HCT116 (cell line): ENCODE data around the gene ACTR1A. TPM values are rescaled to one million over a fixed set of nuclear protein-coding genes. Genes with fewer than 3 reads are reported as not detected.
A peak's percentile ranks its signal among the peaks of the same experiment; 100 is the strongest.

ENCODE experiments used
- ATAC-seq: fragments of 200-7000 bp; cut with Tn5 transposase; 2 replicates; pipeline ENCODE4 v1.9.1; 2020; ENCODE audit warnings: mild to moderate bottlenecking, moderate library complexity
- BruUV-seq: library from RNA; stranded (reverse); fragments of 400-500 nt; replicated peaks from 2 replicates; lab custom pipeline; 2021; lab: Mats Ljungman, UMichigan
- CTCF ChIA-PET: fragments of 300-600 bp; sonication (Branson Sonifier 250); formaldehyde crosslinking; loops from one replicate; lab custom pipeline; 2021; ENCODE audit warnings: antibody characterized with exemption; lab: Charles Lee
- POLR2A ChIA-PET: fragments of 300-600, 350-600 bp; sonication (Branson Sonifier 250); formaldehyde crosslinking; loops from one replicate; lab custom pipeline; 2021; ENCODE audit warnings: antibody characterized with exemption; lab: Charles Lee
- RAD21 ChIA-PET, 2 experiments: fragments of 300-600 bp; sonication (Branson Sonifier 250); formaldehyde crosslinking; loops; one replicate each; lab custom pipeline; 2023; ENCODE audit warnings: low total read pairs in 2 of 2; ENCODE audit not compliant: uncharacterized antibody in 2 of 2, unreplicated experiment in 2 of 2, low non-redundant PET in 1 of 2; lab: Charles Lee
- DNase-seq: peaks from one replicate; pipeline ENCODE4 v3.0.0-alpha.2; 2010; ENCODE audit warnings: low read depth, low spot score
- H2AFZ ChIP-seq: fragments of 200-600 bp; shearing (Covaris generic), sonication (generic); 2 replicates; pipeline ENCODE4 v1.6.1; 2017; ENCODE audit warnings: low read depth, mixed run types, mixed read lengths, antibody characterized with exemption, low read length; ENCODE audit not compliant: poor library complexity, severe bottlenecking
- H3K27ac ChIP-seq: 2 replicates; pipeline ENCODE4 v1.5.1; 2012; ENCODE audit warnings: low read depth, low read length
- H3K27me3 ChIP-seq: fragments of 200-600 bp; sonication (generic); 2 replicates; pipeline ENCODE4 v1.6.1; 2016; ENCODE audit warnings: mixed run types, low read length, mixed read lengths; ENCODE audit not compliant: insufficient read depth
- H3K36me3 ChIP-seq, 2 experiments: fragments of 200-500 bp in 1 of 2; fragments of 200-600 bp in 1 of 2; sonication (Bioruptor generic) in 1 of 2; sonication (generic) in 1 of 2; 2 replicates each; pipeline versions ENCODE4 v1.5.1 to v1.6.1; 2014 to 2016; ENCODE audit warnings: low read length in 2 of 2, inconsistent platforms in 1 of 2, mixed read lengths in 1 of 2, mixed run types in 1 of 2; ENCODE audit not compliant: insufficient read depth in 2 of 2, control insufficient read depth in 1 of 2
- H3K4me1 ChIP-seq, 2 experiments: fragments of 200-600 bp in 1 of 2; sonication (generic) in 1 of 2; 2 replicates each; pipeline versions ENCODE4 v1.5.1 to v1.6.1; 2012 to 2017; ENCODE audit warnings: low read length in 2 of 2, inconsistent platforms in 1 of 2, mild to moderate bottlenecking in 1 of 2, mixed read lengths in 1 of 2, mixed run types in 1 of 2, moderate library complexity in 1 of 2; ENCODE audit not compliant: insufficient read depth in 2 of 2, control insufficient read depth in 1 of 2
- H3K4me2 ChIP-seq: fragments of 200-600 bp; sonication (generic); 2 replicates; pipeline ENCODE4 v1.6.1; 2017; ENCODE audit warnings: mixed run types, low read length, mixed read lengths
- H3K4me3 ChIP-seq, 2 experiments: fragments of 200-600 bp in 1 of 2; sonication (generic) in 1 of 2; replicated peaks in 1 of 2; 2 replicates each; pipeline ENCODE4 v1.5.1; 2011 to 2016; ENCODE audit warnings: low read length in 2 of 2, control low read depth in 1 of 2, low read depth in 1 of 2, mild to moderate bottlenecking in 1 of 2, mixed read lengths in 1 of 2, mixed run types in 1 of 2
- H3K79me2 ChIP-seq: fragments of 200-600 bp; sonication (generic); 2 replicates; pipeline ENCODE4 v1.6.1; 2017; ENCODE audit warnings: mild to moderate bottlenecking, mixed run types, low read length, moderate library complexity, mixed read lengths; ENCODE audit not compliant: insufficient read depth
- H3K9ac ChIP-seq: fragments of 200-600 bp; sonication (generic); 2 replicates; pipeline ENCODE4 v1.6.1; 2016; ENCODE audit warnings: low read length, mixed read lengths
- H3K9me2 ChIP-seq: fragments of 200-600 bp; sonication (generic), shearing (Covaris generic); 2 replicates; pipeline ENCODE4 v1.6.1; 2017; ENCODE audit warnings: mixed run types, mild to moderate bottlenecking, moderate library complexity; ENCODE audit not compliant: insufficient read depth
- H3K9me3 ChIP-seq, 2 experiments: fragments of 200-500 bp in 1 of 2; fragments of 200-600 bp in 1 of 2; sonication (Bioruptor generic) in 1 of 2; sonication (generic) in 1 of 2; 2 replicates each; pipeline ENCODE4 v1.6.1; 2014 to 2017; ENCODE audit warnings: low read length in 2 of 2, mixed read lengths in 2 of 2, inconsistent platforms in 1 of 2, low read depth in 1 of 2, mild to moderate bottlenecking in 1 of 2, mixed run types in 1 of 2, moderate library complexity in 1 of 2; ENCODE audit not compliant: control insufficient read depth in 1 of 2, insufficient read depth in 1 of 2
- H4K20me1 ChIP-seq: fragments of 200-600 bp; sonication (generic), shearing (Covaris generic); 2 replicates; pipeline ENCODE4 v1.6.1; 2017; ENCODE audit warnings: mixed run types, mild to moderate bottlenecking, moderate library complexity; ENCODE audit not compliant: insufficient read depth
- ATF3 ChIP-seq: IDR thresholded peaks from 2 replicates; pipeline ENCODE4 v1.6.1; 2012
- CBX3 ChIP-seq: IDR thresholded peaks from 2 replicates; pipeline ENCODE4 v1.6.1; 2012; ENCODE audit warnings: low read depth
- CEBPB ChIP-seq: IDR thresholded peaks from 2 replicates; pipeline ENCODE4 v1.6.1; 2012; ENCODE audit warnings: low read depth
- CTCF ChIP-seq, 3 experiments: fragments of 200-600 bp in 1 of 3; sonication (generic) in 1 of 3; IDR thresholded peaks in 2 of 3; conservative IDR thresholded peaks in 1 of 3; 2 replicates each; pipeline ENCODE4 v1.5.1; 2012 to 2017; ENCODE audit warnings: low read depth in 2 of 3, low read length in 2 of 3, antibody characterized with exemption in 1 of 3, borderline replicate concordance in 1 of 3, control low read depth in 1 of 3, mild to moderate bottlenecking in 1 of 3, mixed read lengths in 1 of 3, mixed run types in 1 of 3, moderate library complexity in 1 of 3; ENCODE audit not compliant: insufficient read depth in 1 of 3
- EGR1 ChIP-seq: IDR thresholded peaks from 2 replicates; pipeline ENCODE4 v1.6.1; 2012; ENCODE audit warnings: low read depth
- ELF1 ChIP-seq: IDR thresholded peaks from 2 replicates; pipeline ENCODE4 v1.6.1; 2012; ENCODE audit warnings: low read depth, borderline replicate concordance
- EZH2 ChIP-seq: fragments of 200-600 bp; sonication (generic); IDR thresholded peaks from 2 replicates; pipeline ENCODE4 v1.6.1; 2017; ENCODE audit warnings: antibody characterized with exemption, mixed run types
- EZH2phosphoT487 ChIP-seq: fragments of 200-600 bp; IDR thresholded peaks from 2 replicates; pipeline ENCODE4 v1.6.1; 2018; ENCODE audit warnings: antibody characterized with exemption, borderline replicate concordance
- FOSL1 ChIP-seq: IDR thresholded peaks from 2 replicates; pipeline ENCODE4 v1.6.1; 2012; ENCODE audit warnings: low read depth
- JUND ChIP-seq: IDR thresholded peaks from 2 replicates; pipeline ENCODE4 v1.6.1; 2012
- MAX ChIP-seq: IDR thresholded peaks from 2 replicates; pipeline ENCODE4 v1.6.1; 2012
- POLR2A ChIP-seq: IDR thresholded peaks from 2 replicates; pipeline ENCODE4 v1.7.0; 2011; ENCODE audit warnings: borderline replicate concordance; ENCODE audit not compliant: insufficient read depth, insufficient read length; ENCODE audit errors: extremely low read depth
- POLR2AphosphoS5 ChIP-seq: IDR thresholded peaks from 2 replicates; pipeline ENCODE4 v1.6.1; 2011; ENCODE audit warnings: mild to moderate bottlenecking, low read depth, low read length, moderate library complexity
- RAD21 ChIP-seq: IDR thresholded peaks from 2 replicates; pipeline ENCODE4 v1.6.1; 2012; ENCODE audit warnings: low read depth, mild to moderate bottlenecking
- SIN3A ChIP-seq: IDR thresholded peaks from 2 replicates; pipeline ENCODE4 v1.6.1; 2012; ENCODE audit warnings: low read depth
- SP1 ChIP-seq: IDR thresholded peaks from 2 replicates; pipeline ENCODE4 v1.6.1; 2012; ENCODE audit warnings: low read depth
- SRF ChIP-seq: IDR thresholded peaks from 2 replicates; pipeline ENCODE4 v1.6.1; 2012; ENCODE audit warnings: low read depth
- TCF7L2 ChIP-seq: IDR thresholded peaks from 2 replicates; pipeline ENCODE4 v1.7.0; 2011; ENCODE audit warnings: borderline replicate concordance, inconsistent platforms; ENCODE audit not compliant: insufficient read depth, insufficient read length; ENCODE audit errors: extremely low read depth
- YY1 ChIP-seq: IDR thresholded peaks from 2 replicates; pipeline ENCODE4 v1.6.1; 2011; ENCODE audit warnings: low read length, low read depth, moderate library complexity, mild to moderate bottlenecking; ENCODE audit not compliant: insufficient replicate concordance; ENCODE audit errors: extremely low read depth
- ZBTB33 ChIP-seq: IDR thresholded peaks from 2 replicates; pipeline ENCODE4 v1.6.1; 2011; ENCODE audit warnings: mild to moderate bottlenecking, low read length, moderate library complexity; ENCODE audit not compliant: insufficient replicate concordance; ENCODE audit errors: extremely low read depth
- ZFX ChIP-seq: fragments of 450-650 bp; IDR thresholded peaks from 2 replicates; pipeline ENCODE4 v1.6.1; 2017
- ZNF274 ChIP-seq: fragments of 200-500 bp; sonication (Bioruptor generic); IDR thresholded peaks from 2 replicates; pipeline ENCODE4 v1.6.1; 2014; ENCODE audit warnings: mild to moderate bottlenecking, low read depth, low read length, inconsistent platforms
- intact Hi-C: fragments of 100-400 bp; cut with micrococcal nuclease; formaldehyde crosslinking; loops from 2 replicates; pipeline ENCODE4 v1.10.0; 2022
- total RNA-seq: library from RNA; stranded (reverse); gene quantifications from one replicate; pipeline ENCODE4 v1.2.1, GENCODE V29; 2021; ENCODE audit not compliant: unreplicated experiment

The ACTR1A gene
- total RNA-seq, 1 experiment from 2014 or later, result 94.2 TPM

GRCh38 chr10:102450374-102451104 is 52.0 kb downstream of the ACTR1A start:
- Histone ChIP-seq H3K9me2 (no peaks in the 10 kb centered on the region), H4K20me1 (no peaks in the 10 kb centered on the region), H3K9me3 (no peaks in the 10 kb centered on the region), H3K4me1 (peaks cover 28 to 38% of the 10 kb centered on the region in 2 experiments), H3K4me3 (peak overlapping the region; percentile 72 to 100), H3K27ac (peak overlapping the region; percentile 98), H3K36me3 (peaks cover 3 to 10% of the 10 kb centered on the region in 2 experiments; a peak in 2 of 4 replicates), H3K79me2 (peaks cover 35% of the 10 kb centered on the region), H3K4me2 (peak overlapping the region; percentile 98), H2AFZ (no peak overlapping the region)
- DNase-seq, result peak; percentile 82
- no TSS peak for BruUV-seq
- ChIA-PET POLR2A (interaction anchor here (0.6 to 6.1 kb wide), 9 partner anchors 10 to 194 kb away, joined by 3 to 39 read pairs (median 5); partner anchors contain the start of genes CUEDC2, FBXL15 and TRIM8), CTCF (interaction anchor here (0.9 to 2.7 kb wide), 6 partner anchors 10 to 281 kb away, joined by 3 to 16 read pairs (median 3); no protein-coding TSS in a partner anchor), RAD21 (interaction anchor here (0.9 to 1.6 kb wide), 3 partner anchors 28 to 133 kb away, joined by 3 to 4 read pairs (median 3); no protein-coding TSS in a partner anchor)
- intact Hi-C loops, result loop anchor here (2.0 kb wide), 1 partner anchor 56 kb away; the partner anchor contains the start of gene NFKB2
- ATAC-seq, result peak; percentile 76
- TF ChIP-seq POLR2A (peak; percentile 94), CBX3 (no peak), CTCF (IDR thresholded peaks at IDR 0.05 in 2 of 3, conservative IDR thresholded peaks at IDR 0.05 in 1 of 3; ENCODE audit: borderline replicate concordance in 1 of 3, insufficient read depth in 1 of 3, low read depth in 2 of 3, low read length in 2 of 3) (no peak), SRF (no peak), POLR2AphosphoS5 (peak; percentile 97), EZH2phosphoT487 (no peak), ATF3 (no peak), RAD21 (no peak), EGR1 (no peak), ZNF274 (no peak), ELF1 (no peak), YY1 (peak; percentile 34), SP1 (no peak), JUND (no peak), TCF7L2 (peak; percentile 82), CEBPB (no peak), EZH2 (no peak), ZBTB33 (peak; percentile 44), MAX (no peak), FOSL1 (no peak), SIN3A (no peak), ZFX (peak; percentile 99)
- TF ChIP-seq, all 23 proteins: peak for 6
- H3K27me3 ChIP-seq, result no peaks in the 10 kb centered on the region
- H3K9ac ChIP-seq, result peak overlapping the region; percentile 97
